ENCODE data around the gene AIP.

The AIP gene

GRCh38 chr11:67534070-67534679 is 51.3 kb downstream of the AIP start:
- DNase-seq (ENCODE audit: low spot score): peak; percentile 48

- DNase-seq (ENCODE audit: low spot score): no peak
Observed at GRCh38 chr11:67535561-67535960, 52.7 kb downstream of the AIP start.

GRCh38 chr11:67538306-67538705 is 55.5 kb downstream of the AIP start:
- DNase-seq (ENCODE audit: low spot score): no peak

- DNase-seq (ENCODE audit: low spot score): no peak
Observed at GRCh38 chr11:67538823-67539505, 56.1 kb downstream of the AIP start.

- DNase-seq (ENCODE audit: low spot score): no peak
Observed at GRCh38 chr11:67539550-67539949, 56.7 kb downstream of the AIP start.
